ENCODE measurements around the gene TMEM209.
"Not testable (repeated sequence)": the region's sequence is repeated elsewhere in the genome, so short reads cannot be mapped to it uniquely, and the experiment has no call there.

Gene TMEM209

GRCh38 chr7:130131191-130131834, 73.9 kb downstream of the TMEM209 start:
- no peak for TF ChIP-seq CTCF (IDR thresholded peaks at IDR 0.05; ENCODE audit: extremely low read depth, insufficient read depth, missing control alignments)
- DNase-seq (ENCODE audit: low spot score) = no peak
- in situ Hi-C loops (cut with MboI; ENCODE audit: low pct_unique_long_range_greater_than_20kb, low sequenced_read_pairs, unreplicated experiment) = no loop called here

DNA sequence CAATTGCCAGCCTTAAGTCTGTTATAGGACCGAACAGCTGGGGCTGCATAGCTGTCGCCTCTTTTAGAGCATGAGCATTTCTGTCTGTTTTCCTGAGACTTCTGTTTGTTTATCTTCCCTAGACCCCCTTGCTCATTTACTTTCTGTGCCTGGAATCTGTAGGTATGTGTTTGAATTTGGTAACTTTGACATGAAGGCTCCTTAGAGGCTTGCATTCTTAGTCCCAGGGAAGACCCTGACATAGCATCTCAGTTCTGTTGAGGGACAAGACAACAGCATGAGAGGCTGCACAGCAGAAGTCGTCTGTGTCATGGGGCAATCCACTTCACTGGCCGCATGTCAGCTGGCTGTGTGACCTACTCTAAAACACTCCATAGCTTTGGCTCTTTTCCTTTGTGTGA, 76.2 kb downstream of the TMEM209 start:
- no peak for DNase-seq (ENCODE audit: low spot score)
- in situ Hi-C loops (cut with MboI; ENCODE audit: low pct_unique_long_range_greater_than_20kb, low sequenced_read_pairs, unreplicated experiment) = no loop called here

DNA sequence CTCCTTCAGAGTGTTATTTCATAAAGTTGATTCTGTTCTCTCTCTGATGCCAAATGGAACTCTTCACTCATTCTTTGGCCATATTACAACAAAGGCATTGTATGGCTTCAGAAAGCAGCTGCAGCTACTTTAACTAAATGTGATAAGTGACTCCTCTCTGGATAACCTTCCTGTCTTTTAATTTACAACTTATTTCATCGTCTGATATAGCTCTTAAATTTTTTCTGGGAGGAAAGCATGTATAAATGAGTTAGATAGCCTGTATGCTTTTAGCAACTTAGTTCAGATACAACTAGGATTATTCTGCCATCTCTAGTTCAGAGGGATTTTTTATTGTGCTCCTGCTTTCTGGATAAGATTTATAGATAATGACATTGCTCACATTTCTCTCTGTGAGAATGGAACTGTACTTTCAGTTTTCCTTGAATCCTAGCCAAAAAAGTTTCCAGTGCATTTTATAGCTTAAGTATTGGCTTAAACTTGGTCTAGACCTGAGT, 77.3 kb downstream of the TMEM209 start:
- DNase-seq (ENCODE audit: low spot score) = no peak
- TF ChIP-seq CTCF (IDR thresholded peaks at IDR 0.05; ENCODE audit: extremely low read depth, insufficient read depth, missing control alignments) = no peak
- in situ Hi-C loops (cut with MboI; ENCODE audit: low pct_unique_long_range_greater_than_20kb, low sequenced_read_pairs, unreplicated experiment) = no loop called here

More for the DNA sequence above, 76.2 kb downstream of the TMEM209 start:
- TF ChIP-seq CTCF (IDR thresholded peaks at IDR 0.05; ENCODE audit: extremely low read depth, insufficient read depth, missing control alignments) = no peak

- no peak for DNase-seq (ENCODE audit: low spot score)
- TF ChIP-seq CTCF (IDR thresholded peaks at IDR 0.05; ENCODE audit: extremely low read depth, insufficient read depth, missing control alignments) = no peak
- in situ Hi-C loops (cut with MboI; ENCODE audit: low pct_unique_long_range_greater_than_20kb, low sequenced_read_pairs, unreplicated experiment) = no loop called here
Measured at GRCh38 chr7:130127404-130127803, 77.8 kb downstream of the TMEM209 start.

DNA sequence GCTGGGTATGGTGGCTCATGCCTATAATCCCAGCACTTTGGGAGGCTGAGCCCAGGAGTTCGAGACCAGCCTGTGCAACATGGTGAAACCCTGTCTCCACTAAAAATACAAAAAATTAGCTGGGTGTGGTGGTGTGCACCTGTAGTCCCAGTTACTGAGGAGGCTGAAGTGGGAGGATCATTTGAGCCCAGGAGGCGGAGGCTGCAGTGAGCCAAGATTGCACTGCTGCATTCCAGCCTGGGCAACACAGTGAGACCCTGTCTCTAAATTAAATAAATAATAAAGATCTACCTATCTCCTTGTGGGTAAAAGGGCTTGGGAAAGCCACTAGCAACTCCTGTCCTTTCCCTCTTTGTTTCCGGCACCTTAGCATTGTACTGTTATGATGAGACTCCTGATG, 78.4 kb downstream of the TMEM209 start:
- in situ Hi-C loops (cut with MboI; ENCODE audit: low pct_unique_long_range_greater_than_20kb, low sequenced_read_pairs, unreplicated experiment); DNase-seq (ENCODE audit: low spot score): not testable (repeated sequence)

DNA sequence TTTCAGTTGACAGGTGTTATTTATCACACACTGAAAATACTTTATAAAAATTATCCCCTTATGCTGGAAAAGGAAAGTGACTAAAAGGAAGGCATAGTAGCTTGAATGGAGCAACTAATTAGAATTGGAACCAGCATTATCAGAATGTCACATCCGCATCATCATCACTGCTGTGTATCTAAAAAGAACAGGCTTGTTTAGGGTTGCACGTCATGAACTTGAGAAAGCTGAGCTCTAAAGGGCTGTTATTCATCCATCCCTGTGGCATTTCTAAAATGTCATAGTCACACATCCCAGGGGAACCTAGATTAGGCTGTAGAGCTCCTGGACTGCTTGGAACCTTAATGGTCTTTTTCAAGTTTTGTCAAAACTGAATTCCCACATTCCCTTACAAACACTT, 80.5 kb downstream of the TMEM209 start:
- no peak for TF ChIP-seq CTCF (IDR thresholded peaks at IDR 0.05; ENCODE audit: extremely low read depth, insufficient read depth, missing control alignments)
- in situ Hi-C loops (cut with MboI; ENCODE audit: low pct_unique_long_range_greater_than_20kb, low sequenced_read_pairs, unreplicated experiment) = no loop called here
- DNase-seq (ENCODE audit: low spot score) = no peak

DNA sequence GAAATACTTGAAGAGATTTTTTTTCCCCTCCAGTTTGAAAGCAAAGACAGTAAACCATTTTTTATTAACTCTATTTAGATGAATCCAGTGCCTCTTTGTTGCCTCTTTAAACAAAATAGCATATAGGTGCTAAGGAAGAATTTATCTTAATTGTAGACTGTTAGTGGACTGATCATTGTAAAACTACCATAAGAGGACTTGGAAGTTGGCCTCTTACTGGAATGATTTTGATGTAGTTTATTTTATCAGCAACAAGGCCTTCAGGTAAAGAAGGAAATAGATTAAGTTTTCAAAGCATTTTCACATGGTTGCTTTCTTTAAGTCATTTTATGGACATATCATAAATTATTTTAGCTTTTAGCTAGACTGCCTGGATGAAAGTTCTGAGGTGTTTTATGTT, 81.7 kb downstream of the TMEM209 start:
- DNase-seq (ENCODE audit: low spot score) = no peak
- in situ Hi-C loops (cut with MboI; ENCODE audit: low pct_unique_long_range_greater_than_20kb, low sequenced_read_pairs, unreplicated experiment) = no loop called here
- no peak for TF ChIP-seq CTCF (IDR thresholded peaks at IDR 0.05; ENCODE audit: extremely low read depth, insufficient read depth, missing control alignments)

Data from GM13977 (cell line).